Measurements from ENCODE around the gene SLC6A7. TPM values are rescaled to one million over a fixed set of nuclear protein-coding genes. Genes with fewer than 3 reads are reported as not detected.

The SLC6A7 gene
- total RNA-seq, 1 experiment from 2014 or later: not detected

GRCh38 chr5:150154618-150155128 is 35.2 kb upstream of the SLC6A7 start:
- in situ Hi-C loops (cut with HindIII; ENCODE audit: low sequenced_read_pairs): no loop called here

GRCh38 chr5:150155258-150156026 is 34.4 kb upstream of the SLC6A7 start, which contains the start of gene PDGFRB:
Gene PDGFRB, minus strand, starts transcription at chr5:150155845. Its CDS starts 18,798 bp downstream, at chr5:150137047.
- DNase-seq (ENCODE audit: low spot score): no peak
- in situ Hi-C loops (cut with HindIII; ENCODE audit: low sequenced_read_pairs): no loop called here

More at GRCh38 chr5:150154618-150155128, 35.2 kb upstream of the SLC6A7 start:
- no peak for DNase-seq (ENCODE audit: low spot score)

- DNase-seq (ENCODE audit: low spot score): no peak
- in situ Hi-C loops (cut with HindIII; ENCODE audit: low sequenced_read_pairs): no loop called here
Measured at GRCh38 chr5:150156027-150156368, 33.9 kb upstream of the SLC6A7 start.

- in situ Hi-C loops (cut with HindIII; ENCODE audit: low sequenced_read_pairs): no loop called here
- DNase-seq (ENCODE audit: low spot score): no peak
Measured at GRCh38 chr5:150156540-150156939, 33.3 kb upstream of the SLC6A7 start.

GRCh38 chr5:150157168-150157567 is 32.7 kb upstream of the SLC6A7 start:
- no peak for DNase-seq (ENCODE audit: low spot score)
- in situ Hi-C loops (cut with HindIII; ENCODE audit: low sequenced_read_pairs): no loop called here

GRCh38 chr5:150158170-150158949 is 31.5 kb upstream of the SLC6A7 start:
- DNase-seq (ENCODE audit: low spot score): no peak
- in situ Hi-C loops (cut with HindIII; ENCODE audit: low sequenced_read_pairs): no loop called here

GRCh38 chr5:150159031-150159430 is 30.8 kb upstream of the SLC6A7 start:
- DNase-seq (ENCODE audit: low spot score): no peak
- in situ Hi-C loops (cut with HindIII; ENCODE audit: low sequenced_read_pairs): no loop called here

GRCh38 chr5:150159741-150160179 is 30.1 kb upstream of the SLC6A7 start:
- in situ Hi-C loops (cut with HindIII; ENCODE audit: low sequenced_read_pairs): no loop called here
- no peak for DNase-seq (ENCODE audit: low spot score)

- DNase-seq (ENCODE audit: low spot score): no peak
- in situ Hi-C loops (cut with HindIII; ENCODE audit: low sequenced_read_pairs): no loop called here
Measured at GRCh38 chr5:150160448-150161081, 29.3 kb upstream of the SLC6A7 start.

- DNase-seq (ENCODE audit: low spot score): peak; percentile 88
- in situ Hi-C loops (cut with HindIII; ENCODE audit: low sequenced_read_pairs): no loop called here
Measured at GRCh38 chr5:150161242-150162141, 28.4 kb upstream of the SLC6A7 start.

GRCh38 chr5:150162142-150162513 is 27.7 kb upstream of the SLC6A7 start:
- DNase-seq (ENCODE audit: low spot score): no peak
- in situ Hi-C loops (cut with HindIII; ENCODE audit: low sequenced_read_pairs): no loop called here

GRCh38 chr5:150163035-150163434 is 26.8 kb upstream of the SLC6A7 start:
- DNase-seq (ENCODE audit: low spot score): no peak
- in situ Hi-C loops (cut with HindIII; ENCODE audit: low sequenced_read_pairs): no loop called here

GRCh38 chr5:150163547-150164059 is 26.3 kb upstream of the SLC6A7 start:
- DNase-seq (ENCODE audit: low spot score): no peak
- in situ Hi-C loops (cut with HindIII; ENCODE audit: low sequenced_read_pairs): no loop called here

GRCh38 chr5:150164211-150164980 is 25.5 kb upstream of the SLC6A7 start:
- no peak for DNase-seq (ENCODE audit: low spot score)
- in situ Hi-C loops (cut with HindIII; ENCODE audit: low sequenced_read_pairs): no loop called here

- no peak for DNase-seq (ENCODE audit: low spot score)
- in situ Hi-C loops (cut with HindIII; ENCODE audit: low sequenced_read_pairs): no loop called here
Measured at GRCh38 chr5:150166037-150166649, 23.7 kb upstream of the SLC6A7 start.

- no peak for DNase-seq (ENCODE audit: low spot score)
- in situ Hi-C loops (cut with HindIII; ENCODE audit: low sequenced_read_pairs): no loop called here
Measured at GRCh38 chr5:150166650-150167511, 23.0 kb upstream of the SLC6A7 start, which contains the start of gene CDX1. Gene CDX1, plus strand, starts transcription at chr5:150166778. Its CDS starts 99 bp downstream, at chr5:150166877.

GRCh38 chr5:150167512-150167850 is 22.4 kb upstream of the SLC6A7 start:
- in situ Hi-C loops (cut with HindIII; ENCODE audit: low sequenced_read_pairs): no loop called here
- DNase-seq (ENCODE audit: low spot score): no peak
